Measurements from ENCODE around the gene GTF2H4.

GRCh38 chr6:30908700-30909099, 693 bp downstream of the GTF2H4 start:
- TF ChIP-seq EZH2 (IDR thresholded peaks at IDR 0.05; ENCODE audit: borderline replicate concordance, low read depth, low read length, poor library complexity, severe bottlenecking), result no peak
- TF ChIP-seq, protein P1, sequence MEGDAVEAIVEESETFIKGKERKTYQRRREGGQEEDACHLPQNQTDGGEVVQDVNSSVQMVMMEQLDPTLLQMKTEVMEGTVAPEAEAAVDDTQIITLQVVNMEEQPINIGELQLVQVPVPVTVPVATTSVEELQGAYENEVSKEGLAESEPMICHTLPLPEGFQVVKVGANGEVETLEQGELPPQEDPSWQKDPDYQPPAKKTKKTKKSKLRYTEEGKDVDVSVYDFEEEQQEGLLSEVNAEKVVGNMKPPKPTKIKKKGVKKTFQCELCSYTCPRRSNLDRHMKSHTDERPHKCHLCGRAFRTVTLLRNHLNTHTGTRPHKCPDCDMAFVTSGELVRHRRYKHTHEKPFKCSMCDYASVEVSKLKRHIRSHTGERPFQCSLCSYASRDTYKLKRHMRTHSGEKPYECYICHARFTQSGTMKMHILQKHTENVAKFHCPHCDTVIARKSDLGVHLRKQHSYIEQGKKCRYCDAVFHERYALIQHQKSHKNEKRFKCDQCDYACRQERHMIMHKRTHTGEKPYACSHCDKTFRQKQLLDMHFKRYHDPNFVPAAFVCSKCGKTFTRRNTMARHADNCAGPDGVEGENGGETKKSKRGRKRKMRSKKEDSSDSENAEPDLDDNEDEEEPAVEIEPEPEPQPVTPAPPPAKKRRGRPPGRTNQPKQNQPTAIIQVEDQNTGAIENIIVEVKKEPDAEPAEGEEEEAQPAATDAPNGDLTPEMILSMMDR (conservative IDR thresholded peaks at IDR 0.05; ENCODE audit: low read depth, low read length), result no peak
